ENCODE measurements around the gene RTEL1. TPM values are rescaled to one million over a fixed set of nuclear protein-coding genes. Genes with fewer than 3 reads are reported as not detected.

The RTEL1 gene
- total RNA-seq, 4 donors from 2014 or later: 28.2 to 62.4 (median 46.7) TPM

DNA sequence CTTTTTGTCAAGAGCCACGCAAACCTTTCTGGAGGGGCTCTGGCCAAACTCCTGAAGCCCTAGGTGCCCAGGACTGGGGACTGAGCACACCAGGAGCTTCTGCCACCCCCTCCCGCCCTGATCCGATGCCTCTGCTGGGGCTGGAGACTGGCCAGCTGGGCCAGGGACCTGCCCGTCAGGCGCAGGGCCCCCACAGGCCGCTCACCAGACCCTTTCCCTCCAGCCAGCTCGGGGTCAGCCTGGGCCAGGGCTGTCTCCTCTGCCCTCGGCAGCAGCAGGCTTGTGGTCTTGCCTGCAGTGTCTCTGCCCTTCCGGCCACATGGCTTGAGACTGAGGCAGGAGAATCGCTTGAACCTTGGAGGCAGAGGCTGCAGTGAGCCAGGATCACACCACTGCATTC is 14.6 kb downstream of the RTEL1 start:
- no peaks in the 10 kb centered on the region for H3K27me3 ChIP-seq
- no peaks in the 10 kb centered on the region for H3K9me3 ChIP-seq
- H3K4me3 ChIP-seq: no peak overlapping the region
- no peaks in the 10 kb centered on the region for H3K4me1 ChIP-seq
- H3K27ac ChIP-seq: no peak overlapping the region
- H3K36me3 ChIP-seq: peaks cover 2 to 92% (median 15%) of the 10 kb centered on the region in 3 donors
- no peak for DNase-seq (ENCODE audit: low spot score in 2 of 2)
- 86 to 94% methylated on average over 9 to 10 of the region's 10 CpGs for WGBS, 2 donors
- TF ChIP-seq, protein P1, sequence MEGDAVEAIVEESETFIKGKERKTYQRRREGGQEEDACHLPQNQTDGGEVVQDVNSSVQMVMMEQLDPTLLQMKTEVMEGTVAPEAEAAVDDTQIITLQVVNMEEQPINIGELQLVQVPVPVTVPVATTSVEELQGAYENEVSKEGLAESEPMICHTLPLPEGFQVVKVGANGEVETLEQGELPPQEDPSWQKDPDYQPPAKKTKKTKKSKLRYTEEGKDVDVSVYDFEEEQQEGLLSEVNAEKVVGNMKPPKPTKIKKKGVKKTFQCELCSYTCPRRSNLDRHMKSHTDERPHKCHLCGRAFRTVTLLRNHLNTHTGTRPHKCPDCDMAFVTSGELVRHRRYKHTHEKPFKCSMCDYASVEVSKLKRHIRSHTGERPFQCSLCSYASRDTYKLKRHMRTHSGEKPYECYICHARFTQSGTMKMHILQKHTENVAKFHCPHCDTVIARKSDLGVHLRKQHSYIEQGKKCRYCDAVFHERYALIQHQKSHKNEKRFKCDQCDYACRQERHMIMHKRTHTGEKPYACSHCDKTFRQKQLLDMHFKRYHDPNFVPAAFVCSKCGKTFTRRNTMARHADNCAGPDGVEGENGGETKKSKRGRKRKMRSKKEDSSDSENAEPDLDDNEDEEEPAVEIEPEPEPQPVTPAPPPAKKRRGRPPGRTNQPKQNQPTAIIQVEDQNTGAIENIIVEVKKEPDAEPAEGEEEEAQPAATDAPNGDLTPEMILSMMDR (IDR thresholded peaks at IDR 0.05): no peak
- TF ChIP-seq POLR2A (IDR thresholded peaks at IDR 0.05) (no peak), EP300 (IDR thresholded peaks at IDR 0.05) (no peak)

DNA sequence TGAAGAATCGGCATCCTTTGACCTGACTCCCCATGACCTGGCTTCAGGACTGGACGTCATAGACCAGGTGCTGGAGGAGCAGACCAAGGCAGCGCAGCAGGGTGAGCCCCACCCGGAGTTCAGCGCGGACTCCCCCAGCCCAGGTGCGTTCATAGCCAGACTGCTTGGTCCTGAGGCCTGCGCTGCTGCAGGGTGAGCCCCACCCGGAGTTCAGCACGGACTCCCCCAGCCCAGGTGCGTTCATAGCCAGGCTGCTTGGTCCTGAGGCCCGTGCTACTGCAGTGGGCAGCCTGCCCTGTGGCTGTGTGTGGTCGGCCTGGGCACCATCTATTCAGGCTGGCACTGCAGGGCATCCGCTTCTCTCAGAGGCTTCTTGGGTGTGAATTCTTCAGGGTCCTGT is 15.8 kb downstream of the RTEL1 start:
- no peak overlapping the region for H3K27ac ChIP-seq
- no peaks in the 10 kb centered on the region for H3K27me3 ChIP-seq
- WGBS, 2 donors: 94 to 100% methylated on average over 1 to 14 of the region's 14 CpGs
- TF ChIP-seq EP300 (IDR thresholded peaks at IDR 0.05): no peak
- TF ChIP-seq, protein P1 (IDR thresholded peaks at IDR 0.05): no peak
- TF ChIP-seq POLR2A (IDR thresholded peaks at IDR 0.05): no peak
- no peaks in the 10 kb centered on the region for H3K9me3 ChIP-seq
- H3K36me3 ChIP-seq: peaks cover 2 to 92% (median 8%) of the 10 kb centered on the region in 3 donors
- DNase-seq (ENCODE audit: low spot score in 2 of 2): no peak
- no peak overlapping the region for H3K4me3 ChIP-seq
- no peaks in the 10 kb centered on the region for H3K4me1 ChIP-seq

DNA sequence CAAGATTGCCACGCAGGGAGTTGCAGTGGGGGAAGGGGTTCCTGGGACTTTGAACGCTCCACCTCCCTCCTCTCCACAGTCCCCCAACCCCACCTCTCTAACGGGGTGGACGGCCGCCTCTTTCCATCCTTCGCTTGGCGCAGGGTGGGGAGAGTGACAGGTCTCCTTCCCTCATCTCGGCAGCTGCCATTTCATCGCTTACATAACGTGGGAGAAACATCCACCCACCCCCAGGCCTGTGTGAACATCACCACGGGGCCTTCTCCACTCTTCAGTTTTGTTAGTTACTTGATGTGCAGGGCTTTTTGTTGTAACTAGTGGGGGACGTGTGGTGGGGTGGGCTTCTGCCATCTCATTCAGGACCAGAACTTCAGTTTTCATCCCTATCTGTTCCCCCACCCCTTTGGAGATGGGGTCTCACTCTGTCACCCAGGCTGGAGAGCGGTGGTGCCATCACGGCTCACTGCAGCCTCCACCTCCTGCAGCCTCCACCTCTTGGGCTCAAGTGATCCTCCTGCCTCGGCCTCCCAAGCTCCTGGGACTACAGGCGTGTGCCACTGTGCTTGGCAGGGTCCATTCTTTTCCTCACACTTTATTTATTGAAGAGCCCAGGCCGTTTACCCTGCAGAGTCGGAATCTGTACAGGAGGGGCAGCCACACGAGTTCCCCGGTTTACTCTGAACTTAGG is 17.7 kb downstream of the RTEL1 start:
- no peaks in the 10 kb centered on the region for H3K27me3 ChIP-seq
- H3K4me3 ChIP-seq: no peak overlapping the region
- no peak overlapping the region for H3K27ac ChIP-seq
- H3K36me3 ChIP-seq: peaks cover 2 to 99% (median 8%) of the 10 kb centered on the region in 3 donors
- H3K9me3 ChIP-seq: no peaks in the 10 kb centered on the region
- TF ChIP-seq EP300 (IDR thresholded peaks at IDR 0.05): no peak
- TF ChIP-seq POLR2A (IDR thresholded peaks at IDR 0.05): no peak
- TF ChIP-seq, protein P1 (IDR thresholded peaks at IDR 0.05): no peak
- DNase-seq (ENCODE audit: low spot score in 2 of 2): no peak
- no peaks in the 10 kb centered on the region for H3K4me1 ChIP-seq
- 93 to 95% methylated on average over 20 of the region's 20 CpGs for WGBS, 2 donors

DNA sequence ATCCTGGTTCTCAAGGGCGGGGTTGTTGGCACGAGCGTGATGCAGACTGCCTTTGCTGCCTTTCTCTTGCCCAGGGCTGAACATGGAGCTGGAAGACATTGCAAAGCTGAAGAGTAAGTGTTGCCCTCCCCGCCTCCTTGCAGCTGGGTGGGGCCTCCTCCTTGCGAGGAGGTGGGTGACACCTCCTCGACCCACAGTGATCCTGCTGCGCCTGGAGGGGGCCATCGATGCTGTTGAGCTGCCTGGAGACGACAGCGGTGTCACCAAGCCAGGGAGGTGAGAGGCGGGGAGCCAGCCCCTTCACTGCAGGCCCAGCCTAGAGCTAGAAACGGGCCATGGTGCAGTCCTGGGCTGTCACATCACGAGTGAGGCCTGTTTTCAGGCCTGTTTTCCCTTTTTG is 20.0 kb downstream of the RTEL1 start:
- TF ChIP-seq POLR2A (IDR thresholded peaks at IDR 0.05): no peak
- Histone ChIP-seq H3K9me3 (no peaks in the 10 kb centered on the region), H3K36me3 (peaks cover 2 to 97% (median 8%) of the 10 kb centered on the region in 3 donors), H3K27me3 (no peaks in the 10 kb centered on the region), H3K27ac (no peak overlapping the region), H3K4me3 (no peak overlapping the region), H3K4me1 (peaks cover 0 to 14% (median 6%) of the 10 kb centered on the region in 4 donors)
- WGBS, 2 donors: 82 to 83% methylated on average over 12 to 13 of the region's 13 CpGs
- no peak for DNase-seq (ENCODE audit: low spot score in 2 of 2)

DNA sequence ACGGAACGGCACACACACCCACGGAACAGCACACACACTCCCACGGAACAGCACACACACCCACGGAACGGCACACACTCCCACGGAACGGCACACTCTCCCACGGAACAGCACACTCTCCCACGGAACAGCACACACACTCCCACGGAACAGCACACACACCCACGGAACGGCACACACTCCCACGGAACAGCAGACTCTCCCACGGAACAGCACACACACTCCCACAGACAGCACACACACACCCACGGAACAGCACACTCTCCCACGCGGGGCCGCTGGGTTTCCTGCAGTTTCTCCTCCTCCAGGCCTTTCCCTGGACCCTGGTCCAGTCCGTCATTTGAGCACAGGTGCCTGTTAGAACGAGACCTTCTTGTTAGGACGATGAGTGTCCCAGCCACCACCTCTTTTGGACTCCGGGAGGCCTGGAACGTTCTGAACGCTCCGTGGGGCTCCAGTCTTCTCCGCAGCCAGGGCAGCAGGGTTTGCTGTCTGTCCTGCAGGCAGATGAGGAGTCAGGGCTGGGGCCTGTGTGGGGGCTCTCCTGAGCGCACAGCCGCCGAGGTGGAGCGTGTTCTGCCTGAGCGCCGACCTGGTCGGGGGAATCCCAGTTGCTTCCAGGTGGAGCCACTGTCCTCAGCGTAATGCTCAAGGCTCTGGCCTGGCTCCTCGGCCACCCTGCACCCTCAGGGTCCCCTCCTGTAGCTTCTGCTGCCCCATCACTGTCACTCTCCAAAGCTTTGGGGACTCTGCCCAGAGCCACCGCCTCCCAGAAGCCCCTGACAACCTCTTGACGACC is 20.8 kb downstream of the RTEL1 start:
- TF ChIP-seq, protein P1 (IDR thresholded peaks at IDR 0.05): no peak
- TF ChIP-seq POLR2A (IDR thresholded peaks at IDR 0.05): no peak
- no peak for TF ChIP-seq EP300 (IDR thresholded peaks at IDR 0.05)
- no peak overlapping the region for H3K27ac ChIP-seq
- WGBS, 2 donors: 86 to 89% methylated on average over 38 of the region's 38 CpGs
- DNase-seq (ENCODE audit: low spot score in 2 of 2): no peak
- H3K4me1 ChIP-seq: peaks cover 0 to 16% (median 8%) of the 10 kb centered on the region in 4 donors
- H3K4me3 ChIP-seq: no peak overlapping the region
- H3K9me3 ChIP-seq: no peaks in the 10 kb centered on the region
- peaks cover 2 to 89% (median 8%) of the 10 kb centered on the region in 3 donors for H3K36me3 ChIP-seq
- no peaks in the 10 kb centered on the region for H3K27me3 ChIP-seq

Measured in tibial nerve (tissue), 4 donors.